Dedifferentiated amniotic fluid mesenchymal stem cell (primary cell): Measurements from ENCODE around the gene GFRA1.

ENCODE experiments used
- DNase-seq: peaks from one replicate; pipeline ENCODE4 v3.0.0-alpha.2; 2016; ENCODE audit errors: extremely low spot score

The GFRA1 gene

GRCh38 chr10:116270771-116271592 lies 2.0 kb downstream of the GFRA1 start:
- DNase-seq, result no peak

- DNase-seq, result no peak
These were observed 2.8 kb downstream of the GFRA1 start for GRCh38 chr10:116270126-116270770.

GRCh38 chr10:116269619-116270018 lies 3.4 kb downstream of the GFRA1 start:
- DNase-seq, result no peak

GRCh38 chr10:116268976-116269375 lies 4.0 kb downstream of the GFRA1 start:
- DNase-seq, result no peak

DNA sequence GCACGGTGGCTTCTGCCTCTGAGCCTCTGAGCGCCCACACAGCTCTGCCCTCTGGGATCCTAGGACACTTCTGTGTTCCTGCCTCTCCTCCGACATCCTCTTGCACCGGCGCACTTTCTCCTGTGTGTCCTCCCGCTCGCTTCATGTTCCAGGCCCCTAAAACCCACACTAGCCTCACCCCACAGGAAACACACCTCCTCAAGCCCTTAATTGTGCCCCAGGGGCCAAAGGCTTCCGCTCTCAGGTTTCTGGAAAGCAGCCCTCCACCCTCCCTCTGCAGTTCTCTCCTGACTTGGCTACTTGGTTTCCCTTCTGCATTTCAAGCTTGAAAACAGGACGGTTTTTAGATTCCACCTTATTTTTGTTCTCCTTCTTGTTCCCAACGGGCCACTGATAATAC lies 7.3 kb downstream of the GFRA1 start:
- no peak for DNase-seq

DNA sequence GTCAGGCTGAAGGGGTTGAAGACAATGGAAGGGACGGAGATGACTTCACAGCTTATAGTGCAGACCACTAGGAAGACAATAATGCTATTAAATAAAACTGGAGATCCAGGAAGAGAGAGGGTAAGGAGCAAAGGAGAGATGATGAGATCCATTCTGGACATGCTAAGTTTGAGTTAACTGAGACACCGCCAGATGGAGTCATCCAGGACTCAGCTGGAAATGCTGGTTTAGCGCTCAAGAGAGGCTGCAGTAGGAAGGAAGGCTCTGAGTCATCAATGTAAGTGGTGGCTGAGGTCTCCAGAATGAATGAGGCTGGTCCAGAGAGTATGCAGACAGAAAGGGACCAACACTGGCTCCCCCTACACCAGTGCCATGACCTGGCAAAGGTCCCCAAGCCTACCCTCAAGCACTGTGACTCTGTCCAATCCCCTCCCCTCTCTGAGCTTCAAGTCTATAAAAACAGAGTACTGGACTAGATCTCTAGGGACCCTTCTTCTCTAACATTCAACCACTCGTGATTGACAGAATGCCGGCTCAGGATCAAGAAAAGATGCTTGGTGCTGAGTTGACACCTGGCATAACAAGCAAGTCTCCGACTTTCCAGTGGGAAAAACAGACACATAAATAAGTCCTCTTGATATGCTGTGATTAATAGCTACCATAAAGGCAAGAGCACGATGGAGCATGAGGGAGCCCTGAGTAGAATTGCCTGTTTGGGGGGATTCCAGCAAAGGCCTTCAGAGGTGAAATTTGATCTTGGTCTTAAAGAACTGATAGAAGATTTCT lies 8.9 kb downstream of the GFRA1 start:
- DNase-seq, result no peak

- no peak for DNase-seq
These were observed 10.3 kb downstream of the GFRA1 start for GRCh38 chr10:116262678-116263077.

- no peak for DNase-seq
These were observed 12.4 kb downstream of the GFRA1 start for GRCh38 chr10:116260599-116260998.

GRCh38 chr10:116259638-116260037 lies 13.4 kb downstream of the GFRA1 start:
- no peak for DNase-seq

- no peak for DNase-seq
These were observed 15.2 kb downstream of the GFRA1 start for GRCh38 chr10:116257785-116258184.

DNA sequence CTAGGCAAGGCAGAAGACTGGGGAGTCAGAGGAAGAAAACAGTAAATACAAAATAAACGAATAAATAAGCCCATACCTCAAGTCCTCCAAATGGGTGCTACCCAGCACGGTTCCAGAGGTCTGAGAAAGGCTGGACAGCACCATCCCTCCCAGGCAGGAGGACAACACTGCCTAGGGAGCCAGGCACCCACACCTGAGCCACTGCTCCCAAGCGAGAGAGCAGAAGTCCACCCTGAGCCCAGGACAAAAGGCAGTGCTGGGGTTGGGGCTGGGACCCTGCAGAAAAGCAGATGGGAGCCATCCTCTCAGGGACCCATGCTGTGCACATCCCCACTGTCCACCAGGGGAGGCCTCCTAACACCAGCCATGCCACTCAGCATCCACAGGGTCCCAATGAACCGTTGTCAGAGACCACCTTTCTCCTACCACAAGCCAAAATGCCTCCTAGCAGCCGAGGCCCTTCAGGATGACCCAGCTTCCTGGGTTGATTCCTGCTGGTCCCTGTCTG lies 16.2 kb downstream of the GFRA1 start:
- DNase-seq, result no peak

- no peak for DNase-seq
These were observed 16.9 kb downstream of the GFRA1 start for GRCh38 chr10:116255886-116256751.

DNA sequence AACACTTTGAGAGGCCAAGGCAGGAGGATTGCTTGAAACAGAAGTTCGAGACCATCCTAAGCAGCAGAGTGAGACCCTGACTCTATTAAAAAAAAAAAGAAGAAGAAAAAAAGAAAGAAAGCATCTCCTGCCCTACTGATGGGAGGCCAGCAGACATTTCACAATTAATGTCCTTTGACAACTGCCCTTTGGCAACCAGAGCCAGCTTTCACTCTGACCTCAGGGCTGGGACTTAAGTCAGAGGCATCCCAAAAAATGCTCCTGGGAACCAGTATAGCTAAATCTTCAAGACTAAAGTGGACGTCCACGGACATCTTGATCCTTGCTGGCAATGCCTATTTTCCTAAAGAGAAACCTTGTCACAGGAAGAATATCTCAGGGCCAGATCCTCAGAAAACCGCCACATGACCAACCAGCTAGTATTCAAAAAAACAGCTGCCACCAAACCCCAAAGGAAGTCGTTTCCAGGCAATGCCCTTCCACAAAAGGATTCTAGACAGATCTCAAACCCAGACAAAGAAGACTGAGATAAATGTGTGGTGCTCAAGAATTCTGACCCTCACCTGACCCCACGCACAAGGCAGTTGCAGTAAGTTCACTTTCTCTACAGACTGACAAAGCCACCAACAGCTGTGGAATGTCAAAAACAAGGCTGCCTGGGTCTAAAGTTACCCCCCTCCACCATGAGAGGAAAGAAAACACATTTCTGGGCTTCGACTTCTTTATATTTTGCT lies 18.4 kb downstream of the GFRA1 start:
- no peak for DNase-seq

DNA sequence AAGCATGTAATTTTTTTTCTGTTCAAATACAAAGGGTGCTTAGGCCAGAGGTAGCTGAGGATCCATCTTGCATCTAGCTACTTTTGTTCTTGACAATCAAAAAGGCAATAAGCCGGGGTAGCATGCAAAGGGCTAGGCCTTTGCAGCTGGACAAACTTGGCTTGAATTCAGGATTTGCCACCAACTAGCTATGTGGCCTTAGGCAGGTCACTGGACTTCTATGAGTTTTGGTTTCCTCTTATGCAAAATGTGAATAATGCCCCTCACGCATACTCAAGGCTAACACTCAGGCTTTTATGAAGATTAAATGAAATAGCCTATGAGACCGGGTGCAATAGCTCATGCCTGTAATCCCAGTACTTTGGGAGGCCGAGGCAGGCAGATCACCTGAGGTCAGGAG lies 19.3 kb downstream of the GFRA1 start:
- DNase-seq, result no peak

DNA sequence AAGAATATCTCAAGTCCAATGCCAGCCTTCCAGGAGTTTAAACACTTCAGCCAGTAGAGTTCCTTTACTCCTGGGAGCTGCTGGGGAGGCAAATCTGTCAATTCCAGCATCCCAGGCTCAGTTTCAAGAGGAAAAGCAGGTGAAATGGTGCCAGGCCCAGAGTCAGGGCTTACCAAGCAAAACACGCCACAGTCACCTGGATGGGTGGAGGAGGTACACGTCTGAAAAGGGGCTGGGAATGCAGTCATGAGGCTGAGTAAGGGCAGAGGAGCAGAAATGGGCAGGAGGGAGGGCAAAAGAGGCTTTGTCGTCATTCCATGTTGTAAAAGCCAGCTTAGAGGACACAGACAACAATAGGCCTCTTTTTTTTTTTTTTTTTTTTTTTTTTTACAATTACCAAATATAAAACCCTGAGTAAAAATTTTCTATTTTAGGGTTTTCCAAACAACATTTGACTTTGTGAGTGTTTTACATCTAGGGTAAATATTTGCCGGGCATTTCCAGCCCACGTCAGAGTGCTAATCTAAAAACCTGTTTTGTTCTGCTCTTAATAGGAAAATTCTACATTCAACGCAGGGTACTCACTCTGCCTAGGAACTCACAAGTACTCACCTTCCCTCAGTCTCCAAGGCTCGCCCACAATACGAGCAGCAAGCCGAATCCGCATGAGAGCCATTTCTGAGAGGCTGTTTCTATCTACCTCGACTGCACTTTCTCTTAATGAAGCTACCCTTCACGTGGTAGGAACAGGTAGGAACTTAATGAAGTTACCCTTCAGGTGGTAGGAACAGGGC lies 21.2 kb downstream of the GFRA1 start:
- no peak for DNase-seq

DNA sequence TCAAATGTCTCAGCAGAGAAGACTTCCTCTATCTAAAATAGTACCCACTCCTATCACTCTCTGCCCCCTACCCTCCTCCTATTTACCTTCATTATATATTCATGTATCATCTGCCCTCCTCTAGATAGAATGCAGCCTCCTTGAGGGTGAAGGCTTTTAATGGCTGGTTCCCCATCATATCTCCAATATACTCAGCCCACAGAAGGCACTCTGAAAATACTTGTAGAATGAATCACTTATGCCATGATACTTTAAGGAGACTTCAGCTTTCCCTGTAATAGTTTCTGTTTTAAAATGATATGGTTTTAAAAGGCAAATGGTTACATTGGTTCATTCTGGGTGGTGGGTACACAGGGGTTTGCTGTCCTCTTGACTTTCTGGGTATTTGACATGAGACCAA lies 25.3 kb downstream of the GFRA1 start:
- DNase-seq, result no peak

DNA sequence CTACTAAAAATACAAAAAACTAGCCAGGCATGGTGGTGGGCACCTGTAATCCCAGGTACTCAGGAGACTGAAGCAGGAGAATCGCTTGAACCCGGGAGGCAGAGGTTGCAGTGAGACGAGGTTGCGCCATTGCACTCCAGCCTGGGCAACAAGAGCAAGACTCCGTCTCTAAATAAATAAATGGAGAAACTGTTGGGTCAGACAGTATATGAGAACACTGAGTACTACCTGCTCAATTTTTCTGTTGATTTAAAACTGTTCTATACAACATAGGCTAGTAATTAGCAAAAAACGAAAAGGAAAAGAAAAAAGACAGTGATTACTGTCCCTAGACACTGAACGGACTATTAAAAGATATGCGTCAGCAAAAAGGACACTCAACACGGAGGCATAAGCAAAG lies 26.7 kb downstream of the GFRA1 start:
- no peak for DNase-seq

GRCh38 chr10:116245156-116245555 lies 27.9 kb downstream of the GFRA1 start:
- DNase-seq, result no peak

DNA sequence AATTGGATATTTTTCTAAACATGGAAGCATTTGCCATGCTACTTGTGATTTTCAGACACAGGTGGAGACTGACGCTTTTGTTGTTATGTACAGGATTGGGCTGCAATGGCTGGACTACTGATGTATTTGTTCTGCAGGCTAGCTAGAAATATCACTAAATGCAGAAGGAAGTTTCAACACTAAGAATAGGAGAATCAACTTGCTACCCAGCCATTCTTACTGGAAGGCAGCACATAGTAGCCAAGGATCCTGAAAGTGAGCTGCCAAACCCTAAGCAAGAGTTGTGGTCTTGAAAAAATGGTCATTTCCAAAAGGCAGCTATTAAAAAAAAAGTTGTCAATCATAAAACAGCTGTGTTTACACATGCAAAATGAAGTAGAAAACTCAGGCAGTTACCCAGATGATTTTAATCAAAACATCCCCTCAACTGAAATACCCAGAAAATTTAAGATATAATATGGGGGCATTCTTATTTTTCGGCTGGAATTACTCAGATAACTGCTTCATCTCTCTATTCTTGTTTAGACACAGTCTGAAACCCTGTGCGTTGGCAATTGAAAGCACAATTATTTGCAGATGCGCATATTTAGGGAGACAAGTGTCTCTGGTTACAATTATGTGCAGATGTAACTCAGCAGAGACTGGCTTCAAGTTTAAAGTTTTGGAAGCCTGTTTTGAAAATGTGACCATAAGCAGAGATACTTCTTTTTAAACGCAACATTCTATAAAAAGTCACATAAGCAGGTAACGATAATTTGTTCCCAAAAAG lies 31.2 kb downstream of the GFRA1 start:
- no peak for DNase-seq
